ENCODE data around the gene GRN. TPM values are rescaled to one million over a fixed set of nuclear protein-coding genes. Genes with fewer than 3 reads are reported as not detected.

The GRN gene
- total and polyA plus RNA-seq, 9 of the 15 experiments (the other 6 are each of a cell fraction or from before 2014, with no cell fraction given): 5.4 to 75.3 (median 20.7) TPM

GRCh38 chr17:44363613-44364159 is 18.6 kb downstream of the GRN start, which contains the start of gene FAM171A2 (continued):
- TF ChIP-seq, protein P1, sequence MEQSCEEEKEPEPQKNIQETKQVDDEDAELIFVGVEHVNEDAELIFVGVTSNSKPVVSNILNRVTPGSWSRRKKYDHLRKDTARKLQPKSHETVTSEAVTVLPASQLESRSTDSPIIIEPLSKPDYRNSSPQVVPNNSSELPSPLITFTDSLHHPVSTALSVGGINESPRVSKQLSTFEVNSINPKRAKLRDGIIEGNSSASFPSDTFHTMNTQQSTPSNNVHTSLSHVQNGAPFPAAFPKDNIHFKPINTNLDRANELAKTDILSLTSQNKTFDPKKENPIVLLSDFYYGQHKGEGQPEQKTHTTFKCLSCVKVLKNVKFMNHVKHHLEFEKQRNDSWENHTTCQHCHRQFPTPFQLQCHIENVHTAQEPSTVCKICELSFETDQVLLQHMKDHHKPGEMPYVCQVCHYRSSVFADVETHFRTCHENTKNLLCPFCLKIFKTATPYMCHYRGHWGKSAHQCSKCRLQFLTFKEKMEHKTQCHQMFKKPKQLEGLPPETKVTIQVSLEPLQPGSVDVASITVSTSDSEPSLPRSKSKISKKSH (CRISPR knock-in tag; IDR thresholded peaks at IDR 0.05): no peak
- TF ChIP-seq HBP1 (CRISPR knock-in tag; IDR thresholded peaks at IDR 0.05): no peak
- no peak for TF ChIP-seq GABPB1 (CRISPR knock-in tag; IDR thresholded peaks at IDR 0.05)
- no peak for TF ChIP-seq ZNF512 (tag; IDR thresholded peaks at IDR 0.05)
- TF ChIP-seq, protein P2, sequence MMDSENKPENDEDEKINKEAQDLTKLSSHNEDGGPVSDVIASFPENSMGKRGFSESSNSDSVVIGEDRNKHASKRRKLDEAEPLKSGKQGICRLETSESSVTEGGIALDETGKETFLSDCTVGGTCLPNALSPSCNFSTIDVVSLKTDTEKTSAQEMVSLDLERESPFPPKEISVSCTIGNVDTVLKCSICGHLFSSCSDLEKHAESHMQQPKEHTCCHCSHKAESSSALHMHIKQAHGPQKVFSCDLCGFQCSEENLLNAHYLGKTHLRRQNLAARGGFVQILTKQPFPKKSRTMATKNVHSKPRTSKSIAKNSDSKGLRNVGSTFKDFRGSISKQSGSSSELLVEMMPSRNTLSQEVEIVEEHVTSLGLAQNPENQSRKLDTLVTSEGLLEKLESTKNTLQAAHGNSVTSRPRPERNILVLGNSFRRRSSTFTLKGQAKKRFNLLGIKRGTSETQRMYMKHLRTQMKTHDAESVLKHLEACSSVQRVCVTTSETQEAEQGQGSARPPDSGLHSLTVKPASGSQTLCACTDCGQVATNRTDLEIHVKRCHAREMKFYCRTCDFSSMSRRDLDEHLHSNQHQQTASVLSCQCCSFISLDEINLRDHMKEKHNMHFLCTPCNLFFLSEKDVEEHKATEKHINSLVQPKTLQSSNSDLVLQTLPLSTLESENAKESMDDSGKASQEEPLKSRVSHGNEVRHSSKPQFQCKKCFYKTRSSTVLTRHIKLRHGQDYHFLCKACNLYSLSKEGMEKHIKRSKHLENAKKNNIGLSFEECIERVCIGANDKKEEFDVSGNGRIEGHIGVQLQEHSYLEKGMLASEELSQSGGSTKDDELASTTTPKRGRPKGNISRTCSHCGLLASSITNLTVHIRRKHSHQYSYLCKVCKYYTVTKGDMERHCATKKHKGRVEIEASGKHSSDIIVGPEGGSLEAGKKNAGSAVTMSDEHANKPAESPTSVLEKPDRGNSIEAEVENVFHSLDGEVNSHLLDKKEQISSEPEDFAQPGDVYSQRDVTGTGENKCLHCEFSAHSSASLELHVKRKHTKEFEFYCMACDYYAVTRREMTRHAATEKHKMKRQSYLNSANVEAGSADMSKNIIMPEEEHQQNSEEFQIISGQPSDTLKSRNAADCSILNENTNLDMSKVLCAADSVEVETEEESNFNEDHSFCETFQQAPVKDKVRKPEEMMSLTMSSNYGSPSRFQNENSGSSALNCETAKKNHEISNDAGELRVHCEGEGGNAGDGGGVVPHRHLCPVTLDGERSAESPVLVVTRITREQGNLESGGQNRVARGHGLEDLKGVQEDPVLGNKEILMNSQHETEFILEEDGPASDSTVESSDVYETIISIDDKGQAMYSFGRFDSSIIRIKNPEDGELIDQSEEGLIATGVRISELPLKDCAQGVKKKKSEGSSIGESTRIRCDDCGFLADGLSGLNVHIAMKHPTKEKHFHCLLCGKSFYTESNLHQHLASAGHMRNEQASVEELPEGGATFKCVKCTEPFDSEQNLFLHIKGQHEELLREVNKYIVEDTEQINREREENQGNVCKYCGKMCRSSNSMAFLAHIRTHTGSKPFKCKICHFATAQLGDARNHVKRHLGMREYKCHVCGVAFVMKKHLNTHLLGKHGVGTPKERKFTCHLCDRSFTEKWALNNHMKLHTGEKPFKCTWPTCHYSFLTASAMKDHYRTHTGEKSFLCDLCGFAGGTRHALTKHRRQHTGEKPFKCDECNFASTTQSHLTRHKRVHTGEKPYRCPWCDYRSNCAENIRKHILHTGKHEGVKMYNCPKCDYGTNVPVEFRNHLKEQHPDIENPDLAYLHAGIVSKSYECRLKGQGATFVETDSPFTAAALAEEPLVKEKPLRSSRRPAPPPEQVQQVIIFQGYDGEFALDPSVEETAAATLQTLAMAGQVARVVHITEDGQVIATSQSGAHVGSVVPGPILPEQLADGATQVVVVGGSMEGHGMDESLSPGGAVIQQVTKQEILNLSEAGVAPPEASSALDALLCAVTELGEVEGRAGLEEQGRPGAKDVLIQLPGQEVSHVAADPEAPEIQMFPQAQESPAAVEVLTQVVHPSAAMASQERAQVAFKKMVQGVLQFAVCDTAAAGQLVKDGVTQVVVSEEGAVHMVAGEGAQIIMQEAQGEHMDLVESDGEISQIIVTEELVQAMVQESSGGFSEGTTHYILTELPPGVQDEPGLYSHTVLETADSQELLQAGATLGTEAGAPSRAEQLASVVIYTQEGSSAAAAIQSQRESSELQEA (IDR thresholded peaks at IDR 0.05; ENCODE audit: low read depth): no peak

All from K562 (cell line).